Fibroblast of the aortic adventitia (primary cell): ENCODE results near the gene TM9SF3. TPM values are rescaled to one million over a fixed set of nuclear protein-coding genes. Genes with fewer than 3 reads are reported as not detected.

ENCODE experiments used
- DNase-seq: peaks from one replicate; pipeline ENCODE4 v3.0.0-alpha.2; 2010; ENCODE audit warnings: low read depth
- H3K4me3 ChIP-seq: 2 replicates; pipeline ENCODE4 v1.5.1; 2011; ENCODE audit warnings: low read depth, mild to moderate bottlenecking, control low read depth, low read length, moderate library complexity
- CTCF ChIP-seq: IDR thresholded peaks from 2 replicates; pipeline ENCODE4 v1.5.1; 2011; ENCODE audit warnings: mild to moderate bottlenecking, low read length, control low read depth, inconsistent platforms; ENCODE audit not compliant: insufficient read depth
- total RNA-seq: library from RNA; depleted of rRNA; stranded (reverse); fragments of >200 nt; gene quantifications from 2 replicates; pipeline ENCODE4 v1.2.3, GENCODE V29; 2012; ENCODE audit warnings: low replicate concordance

The TM9SF3 gene
- total RNA-seq, 1 donor = 120 TPM

- TF ChIP-seq CTCF = peak; percentile 65
- peak; percentile 77 for DNase-seq
- H3K4me3 ChIP-seq = peak within 1 kb of the TSS; percentile 65
These were observed 72.9 kb downstream of the TM9SF3 start, which contains the start of gene TLL2 for GRCh38 chr10:96513698-96514561. TLL2 (minus strand) TSS chr10:96513926; CDS start chr10:96513685, 241 bp downstream.

GRCh38 chr10:96513305-96513697 lies 73.5 kb downstream of the TM9SF3 start:
- no peak for DNase-seq
- no peak for TF ChIP-seq CTCF
- H3K4me3 ChIP-seq = peak overlapping the region; percentile 65

GRCh38 chr10:96512524-96513304 lies 74.1 kb downstream of the TM9SF3 start:
- peak overlapping the region; percentile 65 for H3K4me3 ChIP-seq
- DNase-seq = peak; percentile 37
- no peak for TF ChIP-seq CTCF

- DNase-seq = peak; percentile 10
- peak; percentile 39 for TF ChIP-seq CTCF
- H3K4me3 ChIP-seq = no peak overlapping the region
These were observed 75.5 kb downstream of the TM9SF3 start for GRCh38 chr10:96511044-96511945.

GRCh38 chr10:96509017-96509641 lies 77.7 kb downstream of the TM9SF3 start:
- no peak for TF ChIP-seq CTCF
- DNase-seq = peak; percentile 52
- no peak overlapping the region for H3K4me3 ChIP-seq

- DNase-seq = no peak
- TF ChIP-seq CTCF = no peak
- no peak overlapping the region for H3K4me3 ChIP-seq
These were observed 79.8 kb downstream of the TM9SF3 start for GRCh38 chr10:96507044-96507443.
